Measurements from ENCODE around the gene GJA5.

GJA5 gene

DNA sequence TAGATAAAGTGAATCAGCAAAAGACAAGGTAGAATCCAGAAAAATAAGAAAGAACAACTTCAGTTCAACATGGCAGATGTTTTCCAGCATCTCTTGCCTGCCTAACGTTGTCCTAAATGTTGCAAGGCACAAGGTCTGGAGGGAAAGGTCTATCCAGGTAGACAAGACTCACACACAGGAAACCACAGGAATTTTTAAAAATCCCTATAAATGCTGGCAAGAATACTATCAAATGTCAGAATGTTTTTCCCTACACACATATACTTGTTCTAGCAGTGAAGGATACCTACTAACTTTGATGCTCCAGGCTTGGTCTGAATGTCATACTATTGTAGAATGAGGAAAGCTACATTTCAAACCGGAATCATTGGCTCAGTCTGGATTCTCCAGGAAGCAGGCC lies 10.6 kb downstream of the GJA5 start:
- ChIA-PET POLR2A (no interaction called here), CTCF (no interaction called here)
- no peak for TF ChIP-seq LEF1 (IDR thresholded peaks at IDR 0.05; ENCODE audit: borderline replicate concordance)
- TF ChIP-seq HDGF (IDR thresholded peaks at IDR 0.05; ENCODE audit: borderline replicate concordance) = no peak
- TF ChIP-seq FOXK2 (IDR thresholded peaks at IDR 0.05) = no peak
- no peak for TF ChIP-seq SP1 (IDR thresholded peaks at IDR 0.05)
- no peak for TF ChIP-seq L3MBTL2 (conservative IDR thresholded peaks at IDR 0.05)
- TF ChIP-seq, protein P1, sequence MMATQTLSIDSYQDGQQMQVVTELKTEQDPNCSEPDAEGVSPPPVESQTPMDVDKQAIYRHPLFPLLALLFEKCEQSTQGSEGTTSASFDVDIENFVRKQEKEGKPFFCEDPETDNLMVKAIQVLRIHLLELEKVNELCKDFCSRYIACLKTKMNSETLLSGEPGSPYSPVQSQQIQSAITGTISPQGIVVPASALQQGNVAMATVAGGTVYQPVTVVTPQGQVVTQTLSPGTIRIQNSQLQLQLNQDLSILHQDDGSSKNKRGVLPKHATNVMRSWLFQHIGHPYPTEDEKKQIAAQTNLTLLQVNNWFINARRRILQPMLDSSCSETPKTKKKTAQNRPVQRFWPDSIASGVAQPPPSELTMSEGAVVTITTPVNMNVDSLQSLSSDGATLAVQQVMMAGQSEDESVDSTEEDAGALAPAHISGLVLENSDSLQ (IDR thresholded peaks at IDR 0.05) = no peak
- TF ChIP-seq FOXA1 (IDR thresholded peaks at IDR 0.05) = no peak
- no peak for TF ChIP-seq SUZ12 (IDR thresholded peaks at IDR 0.05)
- TF ChIP-seq NFRKB (IDR thresholded peaks at IDR 0.05) = no peak
- no peak for DNase-seq (ENCODE audit: extremely low spot score)

DNA sequence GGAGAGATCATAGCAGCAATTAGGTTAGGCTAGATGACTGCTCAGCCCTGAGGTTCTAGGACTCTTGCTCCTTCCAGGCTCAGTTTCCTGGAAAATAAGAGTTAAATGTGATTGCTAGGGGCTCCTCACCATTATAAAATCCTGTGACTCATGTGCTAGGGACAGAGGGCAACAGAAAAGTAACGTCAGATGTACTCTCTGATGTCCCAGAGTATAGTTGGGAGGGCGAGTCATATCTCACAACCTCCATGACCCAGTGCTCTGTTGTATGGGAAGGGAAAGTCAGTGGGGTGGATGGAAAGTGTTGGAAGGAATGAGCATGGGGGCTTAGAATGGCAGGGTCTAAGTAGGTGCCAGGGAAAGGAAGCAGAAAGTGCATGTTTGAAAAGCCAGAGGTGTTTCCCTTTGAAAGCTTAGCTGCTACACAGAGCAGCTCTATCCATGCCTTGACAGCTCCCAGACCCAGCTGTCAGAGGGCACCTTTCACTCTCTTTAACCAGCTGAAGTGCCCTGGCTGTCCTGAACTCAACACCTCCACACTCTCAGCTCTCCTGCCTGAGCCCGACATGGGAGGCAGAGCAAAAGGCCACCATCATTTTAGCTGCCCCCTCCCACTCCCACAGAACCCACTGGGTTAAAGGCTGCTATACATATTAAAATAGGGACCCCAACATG lies 11.6 kb downstream of the GJA5 start:
- POLR2A ChIA-PET = no interaction called here
- no peak for DNase-seq (ENCODE audit: extremely low spot score)
- no peak for TF ChIP-seq SUZ12 (IDR thresholded peaks at IDR 0.05)
- no peak for TF ChIP-seq CTBP1 (IDR thresholded peaks at IDR 0.05; ENCODE audit: borderline replicate concordance)
- no peak for TF ChIP-seq TARDBP (IDR thresholded peaks at IDR 0.05)
- TF ChIP-seq NFRKB (IDR thresholded peaks at IDR 0.05) = no peak
- TF ChIP-seq LEF1 (IDR thresholded peaks at IDR 0.05; ENCODE audit: borderline replicate concordance) = no peak
- TF ChIP-seq, protein P1 (IDR thresholded peaks at IDR 0.05) = no peak
- no peak for TF ChIP-seq FOXA1 (IDR thresholded peaks at IDR 0.05)
- CTCF ChIA-PET = no interaction called here

DNA sequence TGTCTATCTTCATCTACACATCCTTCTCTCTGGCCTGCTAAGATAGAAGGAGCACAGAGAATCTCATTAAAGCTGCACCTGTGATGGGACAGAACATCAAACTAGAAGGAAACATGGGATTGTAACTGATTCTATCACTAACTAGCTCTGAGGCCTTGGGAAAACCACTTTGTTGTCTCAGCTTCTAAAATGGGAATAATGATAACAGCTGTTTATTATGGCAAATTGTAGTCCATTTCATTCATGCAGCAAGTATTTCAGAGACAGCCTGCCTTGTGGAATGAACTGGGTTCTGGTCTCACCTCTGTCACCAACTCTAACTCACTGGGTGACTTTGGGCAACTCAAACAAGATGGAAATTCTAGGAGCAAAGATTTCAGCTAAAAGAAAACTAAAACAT lies 12.4 kb downstream of the GJA5 start:
- ChIA-PET POLR2A (no interaction called here), CTCF (no interaction called here)
- DNase-seq (ENCODE audit: extremely low spot score) = no peak
- TF ChIP-seq ZNF384 (IDR thresholded peaks at IDR 0.05) (no peak), LEF1 (IDR thresholded peaks at IDR 0.05; ENCODE audit: borderline replicate concordance) (no peak)

DNA sequence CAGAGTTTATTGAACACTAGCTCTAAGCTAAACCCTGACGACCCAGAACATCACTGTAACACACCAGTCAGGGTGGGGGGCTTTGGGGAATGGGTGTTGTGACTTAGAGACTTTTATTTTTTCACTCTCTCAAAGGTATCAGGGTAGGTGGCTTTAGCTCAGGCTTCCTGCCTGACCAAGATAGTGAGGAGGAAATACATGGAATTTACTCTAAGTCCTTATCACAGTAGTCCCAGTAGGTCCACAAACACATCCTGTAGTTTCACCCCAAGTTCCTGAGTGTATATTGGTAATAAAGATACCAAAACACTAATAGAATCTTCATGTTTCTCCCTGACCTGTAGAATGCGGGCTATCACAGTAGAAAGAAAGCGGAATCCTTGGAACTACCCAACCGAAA lies 15.1 kb downstream of the GJA5 start:
- TF ChIP-seq NFRKB (IDR thresholded peaks at IDR 0.05) (no peak), ARNT (IDR thresholded peaks at IDR 0.05) (no peak), LEF1 (IDR thresholded peaks at IDR 0.05; ENCODE audit: borderline replicate concordance) (no peak)
- ChIA-PET CTCF (interaction anchor here (0.6 kb wide), 1 partner anchor 292 kb away, joined by 3 read pairs; no protein-coding TSS in a partner anchor), POLR2A (no interaction called here)
- DNase-seq (ENCODE audit: extremely low spot score) = no peak

DNA sequence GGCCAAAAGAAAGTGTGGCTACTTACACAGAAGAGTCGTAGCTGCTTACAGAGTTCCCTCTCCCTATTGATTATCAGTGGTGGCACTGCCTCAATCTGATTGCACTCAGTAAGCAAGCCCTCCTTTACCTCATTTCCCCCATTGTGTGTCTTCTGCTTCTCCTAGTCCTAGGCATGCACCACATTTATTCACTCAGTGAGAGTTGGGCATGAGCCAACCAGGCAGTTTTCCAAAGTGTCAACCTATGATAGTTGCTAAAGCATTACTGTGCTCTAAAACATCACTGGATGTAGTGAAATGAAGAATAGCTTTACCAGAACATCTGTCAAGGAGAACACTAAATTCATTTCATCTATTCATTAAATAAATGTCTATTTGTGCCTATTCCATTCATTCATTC lies 19.3 kb downstream of the GJA5 start:
- TF ChIP-seq, protein P1 (IDR thresholded peaks at IDR 0.05) = no peak
- TF ChIP-seq L3MBTL2 (conservative IDR thresholded peaks at IDR 0.05) (no peak), CTBP1 (IDR thresholded peaks at IDR 0.05; ENCODE audit: borderline replicate concordance) (no peak), ARNT (IDR thresholded peaks at IDR 0.05) (no peak), HDGF (IDR thresholded peaks at IDR 0.05; ENCODE audit: borderline replicate concordance) (no peak), ZNF384 (IDR thresholded peaks at IDR 0.05) (no peak), ELF4 (IDR thresholded peaks at IDR 0.05) (no peak), SUZ12 (IDR thresholded peaks at IDR 0.05) (no peak), FOXK2 (IDR thresholded peaks at IDR 0.05) (no peak), NFRKB (IDR thresholded peaks at IDR 0.05) (no peak), SP1 (IDR thresholded peaks at IDR 0.05) (no peak), TARDBP (IDR thresholded peaks at IDR 0.05) (no peak), FOXM1 (IDR thresholded peaks at IDR 0.05; ENCODE audit: borderline replicate concordance) (no peak), LEF1 (IDR thresholded peaks at IDR 0.05; ENCODE audit: borderline replicate concordance) (no peak), FOXA1 (IDR thresholded peaks at IDR 0.05) (no peak)
- ChIA-PET CTCF (no interaction called here), POLR2A (no interaction called here)
- DNase-seq (ENCODE audit: extremely low spot score) = no peak

DNA sequence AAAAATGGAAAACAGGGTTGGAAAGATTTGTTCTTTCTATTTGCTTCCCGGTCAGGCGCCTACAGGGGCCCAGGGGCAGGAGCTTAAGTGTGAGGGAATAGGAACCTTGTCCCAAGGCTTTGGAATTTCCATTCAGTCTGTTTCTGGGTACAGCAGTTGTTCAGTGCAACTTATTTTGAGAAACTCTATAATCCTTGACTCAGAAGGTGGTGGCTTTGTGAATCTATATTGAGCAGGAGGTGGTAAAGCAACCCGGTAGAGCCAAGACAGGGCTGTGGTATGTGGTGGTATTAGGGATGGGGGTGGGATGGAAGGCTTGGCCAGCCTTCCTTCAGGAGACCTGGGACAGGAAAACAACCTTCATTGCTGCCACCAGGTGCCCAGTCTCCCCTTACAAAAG lies 20.0 kb downstream of the GJA5 start:
- CTCF ChIA-PET = no interaction called here
- DNase-seq (ENCODE audit: extremely low spot score) = no peak
- POLR2A ChIA-PET = interaction anchor here (0.9 kb wide), 1 partner anchor 70 kb away, joined by 3 read pairs; the partner anchor contains the start of gene ACP6
- no peak for TF ChIP-seq BHLHE40 (IDR thresholded peaks at IDR 0.05; ENCODE audit: borderline replicate concordance)

DNA sequence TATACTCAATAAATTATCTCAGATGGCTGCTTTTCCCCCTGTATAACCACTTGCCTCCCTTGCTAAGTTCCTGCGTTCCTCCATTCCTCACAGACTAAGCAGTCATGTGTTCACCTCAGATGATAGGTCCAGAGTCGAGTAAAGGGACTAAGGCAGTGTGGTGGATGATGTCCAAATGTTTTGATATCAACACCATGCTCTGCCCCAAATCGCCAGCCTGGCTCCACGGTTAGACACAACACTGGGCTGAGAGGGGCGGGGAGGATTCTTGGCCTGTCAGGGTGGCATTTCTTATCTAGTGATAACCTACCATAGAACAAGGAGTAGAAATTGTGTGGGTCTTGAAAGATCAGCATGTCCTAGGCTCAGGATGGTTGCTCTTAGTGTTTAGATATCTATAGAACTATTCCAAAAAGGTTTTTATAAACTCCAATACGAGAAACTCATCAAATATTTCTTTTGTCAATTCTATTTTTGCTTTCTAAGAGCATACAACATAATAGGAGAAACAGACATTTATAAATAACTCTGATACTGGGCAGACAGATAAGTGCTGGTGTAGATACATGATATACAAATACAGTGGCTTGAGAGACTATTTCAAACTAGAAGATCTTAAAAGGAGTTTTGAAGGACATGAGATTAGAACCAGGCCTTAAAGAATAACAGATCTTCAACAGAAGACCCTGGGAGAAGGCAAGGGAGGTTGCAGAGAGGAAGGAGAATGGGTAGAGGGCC lies 21.5 kb downstream of the GJA5 start:
- ChIA-PET CTCF (no interaction called here), POLR2A (no interaction called here)
- DNase-seq (ENCODE audit: extremely low spot score) = no peak

More for the DNA sequence above, 21.5 kb downstream of the GJA5 start:
- TF ChIP-seq, protein P1 (IDR thresholded peaks at IDR 0.05) = no peak

All from HEK293T (cell line).